Stimulated activated CD4-positive, alpha-beta T cell treated with anti-CD3 and anti-CD28 coated beads, TNF-alpha, amount 100 ng/mL, for 4 hours (primary cell): Measurements from ENCODE around the gene FRMPD4.
"Not testable (repeated sequence)": the region's sequence is repeated elsewhere in the genome, so short reads cannot be mapped to it uniquely, and the experiment has no call there.

ENCODE experiments used
- DNase-seq, 3 experiments: peaks; one replicate each; pipeline ENCODE4 v3.0.0-alpha.2; 2020; ENCODE audit warnings: low read depth in 3 of 3

The FRMPD4 gene

DNA sequence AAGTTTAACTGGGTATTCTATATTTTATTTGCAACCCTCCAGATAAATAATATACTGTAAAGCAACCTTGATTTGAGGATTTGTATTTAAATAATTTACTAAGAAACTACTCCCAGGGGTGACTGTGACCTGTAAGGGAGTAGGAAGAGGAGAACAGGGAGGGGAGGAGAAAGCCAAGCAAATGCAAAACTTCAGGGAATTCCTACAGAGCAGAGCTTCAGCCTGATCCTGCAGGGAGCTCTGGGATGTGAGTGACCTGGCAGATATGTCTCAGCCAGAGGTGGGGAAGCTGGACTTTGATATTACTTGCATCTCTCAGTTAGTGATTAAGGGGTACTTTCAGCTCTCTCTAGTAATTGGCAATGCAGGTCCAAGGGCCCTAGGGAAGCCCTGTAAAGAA lies 302.0 kb downstream of the FRMPD4 start:
- DNase-seq, result no peak

GRCh38 chrX:12441381-12442128 lies 303.3 kb downstream of the FRMPD4 start:
- DNase-seq, result no peak

DNA sequence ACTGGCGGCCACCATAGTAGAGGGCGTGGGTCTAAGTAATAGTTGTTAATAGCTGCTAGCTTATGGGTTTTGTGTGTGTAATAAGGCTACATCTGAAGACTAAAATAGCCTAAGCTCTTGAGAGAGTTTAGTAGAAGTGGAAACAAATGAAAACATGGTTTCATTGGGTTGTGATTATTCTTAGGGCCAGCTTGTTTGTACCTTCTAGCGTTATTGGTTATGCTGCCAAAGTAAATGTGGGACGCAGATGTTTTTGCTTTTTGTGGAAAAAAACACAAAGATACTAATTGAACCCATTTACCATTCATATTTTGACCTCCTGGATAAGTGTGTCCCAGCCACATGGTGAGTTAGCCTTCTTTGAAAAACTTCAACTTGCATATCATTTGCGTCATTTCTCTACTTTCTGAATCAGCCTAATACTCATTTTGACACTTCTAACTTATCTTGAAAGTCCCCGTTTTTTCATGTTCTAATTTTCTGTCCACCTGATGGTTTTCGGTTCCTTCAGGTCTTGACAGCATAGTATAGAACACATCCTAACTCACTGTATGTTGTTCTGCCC lies 305.3 kb downstream of the FRMPD4 start:
- no peak for DNase-seq

- DNase-seq, result no peak
These were observed 308.2 kb downstream of the FRMPD4 start for GRCh38 chrX:12446342-12447075.

DNA sequence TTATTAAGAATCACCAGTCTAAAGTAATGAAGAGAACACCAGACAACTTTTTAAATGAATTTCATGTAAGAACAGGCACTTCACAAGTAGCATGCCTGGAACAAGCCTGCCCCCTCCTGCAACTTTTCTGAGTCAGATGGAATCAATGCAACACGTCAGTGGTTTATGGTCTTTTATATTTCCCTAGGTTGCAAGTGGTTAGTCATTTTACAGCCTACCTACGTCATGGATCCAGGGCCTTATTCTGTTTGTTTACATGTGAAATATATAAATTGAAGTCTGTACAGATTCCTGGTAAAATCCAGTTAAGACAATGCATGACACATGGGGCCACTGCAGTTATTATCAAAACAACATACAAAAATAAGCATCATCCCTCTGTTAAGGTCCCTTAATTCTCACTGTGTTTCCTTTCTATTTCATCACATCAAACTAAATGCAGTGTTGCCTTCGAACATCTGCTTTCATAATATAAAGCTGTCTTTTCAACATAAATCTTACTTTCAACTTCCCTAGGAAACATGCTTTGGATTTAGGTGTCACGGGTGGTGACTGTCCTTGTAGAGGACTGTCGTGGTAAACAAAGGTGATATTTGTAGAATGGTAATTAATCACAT lies 309.3 kb downstream of the FRMPD4 start:
- DNase-seq, result no peak

DNA sequence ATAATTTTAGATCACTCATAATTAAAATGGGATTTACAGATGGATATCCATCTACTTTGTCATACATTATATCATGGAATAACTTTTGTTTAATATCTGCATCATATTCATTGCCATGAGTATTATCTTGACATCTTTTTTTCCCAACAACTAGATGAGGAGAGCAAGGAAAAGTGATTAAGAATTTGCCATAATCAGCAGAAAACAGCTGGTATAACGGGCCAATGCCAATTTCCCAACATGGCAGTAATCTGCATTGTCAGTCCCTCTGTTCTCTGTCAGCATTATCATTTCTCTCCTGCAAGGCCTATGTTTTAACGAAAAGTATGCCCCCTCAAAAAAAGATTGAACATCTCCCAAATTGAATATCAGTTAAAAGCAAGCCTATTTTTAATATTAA lies 314.0 kb downstream of the FRMPD4 start:
- no peak for DNase-seq

DNA sequence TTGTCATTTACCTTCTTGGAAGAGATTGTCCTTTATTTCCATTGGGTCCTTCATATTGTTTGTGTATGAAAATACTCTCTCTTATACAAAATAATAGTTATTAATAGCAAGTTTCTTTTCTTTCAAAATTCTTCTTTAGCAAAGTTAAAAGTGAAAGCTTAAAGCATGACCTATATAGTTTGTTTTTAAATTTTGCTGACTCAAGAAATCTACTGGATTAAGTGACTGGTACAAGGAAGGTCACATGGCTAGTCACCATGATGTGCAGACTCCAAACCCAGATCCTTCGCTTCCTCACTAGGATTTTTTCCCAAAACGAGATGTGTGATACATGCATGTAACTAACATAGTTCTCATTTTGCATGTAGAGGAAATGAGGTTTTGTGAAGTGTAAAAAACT lies 322.7 kb downstream of the FRMPD4 start:
- DNase-seq, result no peak

GRCh38 chrX:12463052-12463451 lies 324.8 kb downstream of the FRMPD4 start:
- DNase-seq, result no peak

- no peak for DNase-seq
These were observed 325.6 kb downstream of the FRMPD4 start for GRCh38 chrX:12463873-12464272.

DNA sequence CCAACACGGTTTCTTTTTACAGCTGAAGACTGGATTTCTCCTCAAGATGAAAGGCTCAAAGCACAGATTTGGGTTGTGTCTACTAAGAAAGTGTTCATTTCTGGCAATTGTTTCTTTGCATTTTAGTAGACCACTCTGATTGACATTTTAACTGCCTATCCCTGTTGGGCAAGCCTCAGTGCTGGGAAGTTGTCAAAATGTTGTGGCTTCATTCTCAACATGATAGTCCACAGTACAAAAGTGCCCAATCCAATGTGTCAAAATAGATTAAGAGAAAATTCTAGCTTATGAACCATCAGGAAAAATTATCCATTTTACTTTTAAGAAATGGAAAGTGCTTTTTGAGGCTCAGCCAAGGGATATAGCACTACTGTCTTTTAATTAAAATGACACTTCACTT lies 329.0 kb downstream of the FRMPD4 start:
- DNase-seq, result no peak

GRCh38 chrX:12469296-12469695 lies 331.0 kb downstream of the FRMPD4 start:
- DNase-seq, result no peak

- DNase-seq, result no peak
These were observed 332.8 kb downstream of the FRMPD4 start for GRCh38 chrX:12471061-12471460.

DNA sequence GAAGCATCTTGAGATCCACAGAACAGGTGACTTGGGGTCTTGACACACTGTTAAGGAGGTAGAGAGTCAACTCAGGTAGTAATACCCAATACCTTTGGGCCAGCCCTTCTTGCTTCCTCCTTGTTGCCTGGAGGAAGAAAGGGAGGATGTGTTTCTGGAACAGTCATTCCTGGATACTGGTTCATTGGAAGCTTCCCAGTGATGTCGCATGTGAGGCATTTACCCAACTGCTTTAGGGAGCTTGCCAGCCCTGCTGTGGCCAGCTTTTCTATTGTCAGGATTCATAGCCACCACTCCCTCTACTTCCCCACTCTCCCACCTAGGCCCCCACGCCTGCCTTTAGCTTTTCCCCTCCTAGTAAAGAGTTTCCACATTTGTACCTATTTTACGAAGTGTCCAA lies 342.7 kb downstream of the FRMPD4 start:
- no peak for DNase-seq

- DNase-seq, result no peak
These were observed 349.9 kb downstream of the FRMPD4 start for GRCh38 chrX:12488220-12488619.

DNA sequence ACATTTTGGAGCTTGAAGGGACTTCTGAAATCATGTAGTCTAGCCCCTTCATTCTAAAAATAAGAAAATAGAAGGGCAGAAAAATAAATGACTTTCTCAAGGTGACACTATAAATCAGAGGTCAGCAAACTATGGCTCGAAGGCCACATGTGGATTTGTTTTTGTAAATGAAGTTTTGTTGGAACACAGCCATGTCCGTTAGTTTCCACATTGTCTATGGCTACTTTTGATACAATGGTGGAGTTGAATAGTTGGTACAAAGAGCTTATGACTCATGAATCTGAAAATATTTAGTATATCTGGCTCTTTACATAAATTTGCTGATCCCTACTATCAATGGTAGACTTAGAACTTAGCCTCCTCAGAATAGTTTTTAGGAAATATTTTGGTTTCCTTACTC lies 350.5 kb downstream of the FRMPD4 start:
- no peak for DNase-seq

- no peak for DNase-seq
These were observed 351.1 kb downstream of the FRMPD4 start for GRCh38 chrX:12489341-12489740.

DNA sequence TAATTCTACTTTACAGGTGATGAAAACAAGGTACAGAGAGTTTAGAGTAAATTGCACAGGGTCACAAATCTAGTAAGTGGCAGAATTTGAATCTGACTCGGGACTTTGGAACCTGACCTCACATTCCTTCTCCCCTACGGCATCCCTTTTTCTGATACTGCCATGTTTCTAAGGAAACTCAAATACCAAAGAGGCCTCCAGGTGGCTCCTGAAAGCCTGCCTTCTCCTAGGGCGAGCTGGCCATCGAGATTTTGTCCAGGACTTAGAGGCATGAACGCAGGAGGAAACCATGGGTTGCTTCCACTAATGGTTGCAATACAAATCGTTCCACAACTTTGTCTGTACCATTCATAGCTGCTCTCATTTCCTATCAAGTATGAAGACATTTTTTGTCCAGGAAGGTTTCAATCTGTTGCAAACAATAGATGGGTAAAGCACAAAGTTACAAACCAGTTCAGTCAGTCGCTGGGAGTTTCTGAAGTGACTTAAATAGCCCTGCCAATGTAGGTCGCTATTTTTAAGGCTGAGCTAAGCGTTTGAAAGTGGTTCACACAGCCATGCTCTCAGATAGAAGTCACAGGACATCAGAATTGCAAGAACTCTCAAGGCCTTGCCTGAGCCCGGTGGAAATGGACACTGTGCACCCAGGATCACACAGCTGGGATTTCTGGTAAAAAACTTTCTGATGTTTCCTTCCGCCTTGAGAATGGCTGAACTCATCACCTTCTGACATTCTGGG lies 356.3 kb downstream of the FRMPD4 start:
- DNase-seq, result no peak

GRCh38 chrX:12496343-12496742 lies 358.1 kb downstream of the FRMPD4 start:
- DNase-seq, result no peak

DNA sequence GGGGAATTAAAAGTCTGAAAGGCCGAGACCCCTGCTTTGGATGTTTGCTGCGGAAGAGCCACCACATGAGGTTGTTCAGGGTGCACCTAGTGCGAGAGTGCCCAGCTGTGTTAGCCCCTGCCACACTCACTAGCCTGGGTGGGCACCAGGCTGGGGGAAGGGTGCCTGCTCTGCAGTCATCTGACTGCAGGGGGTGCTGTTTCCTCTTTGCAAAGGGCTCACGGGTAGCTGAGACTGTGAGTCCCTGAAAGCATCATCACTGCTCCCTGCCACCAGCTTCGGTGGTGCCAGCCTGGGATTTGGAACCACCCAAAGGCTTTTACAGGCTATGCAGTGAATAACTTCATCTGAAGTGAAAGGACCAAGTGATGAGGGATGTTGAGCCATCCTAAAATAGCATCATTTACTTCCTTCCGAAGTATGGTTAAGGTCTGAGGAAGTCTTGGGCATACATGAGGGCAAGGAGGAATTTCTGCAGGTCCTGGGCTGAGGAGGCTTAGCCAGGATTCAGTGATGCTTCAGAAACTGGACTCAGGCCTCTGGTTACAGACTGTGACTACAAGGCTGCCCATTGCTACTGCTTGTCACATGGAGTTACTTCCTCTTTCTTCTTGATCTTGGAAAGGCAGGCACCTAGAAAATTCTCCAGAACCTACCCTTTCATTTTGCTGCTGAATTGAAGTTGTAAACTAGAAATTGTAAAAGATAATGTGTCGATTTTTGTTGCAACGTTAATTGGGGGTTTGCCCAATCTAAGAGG lies 359.7 kb downstream of the FRMPD4 start:
- no peak for DNase-seq

DNA sequence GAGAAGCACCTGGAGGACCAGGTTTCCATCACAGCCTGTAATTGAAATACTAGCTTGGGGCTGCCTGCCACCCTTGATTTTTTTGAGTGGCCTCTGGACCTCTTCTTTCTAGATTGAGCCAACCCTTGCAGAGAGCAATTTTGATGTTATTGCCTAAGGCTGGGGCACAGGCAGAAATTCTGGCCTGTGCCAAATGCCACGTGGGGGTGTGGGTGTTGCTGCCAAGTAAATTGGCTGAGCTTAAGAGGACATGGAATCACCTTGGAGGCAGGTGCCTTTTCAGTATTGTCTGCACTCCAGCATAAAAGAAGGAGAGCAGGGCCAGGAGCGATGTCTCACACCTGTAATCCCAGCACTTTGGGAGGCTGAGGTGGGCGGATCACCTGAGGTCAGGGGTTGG lies 366.9 kb downstream of the FRMPD4 start:
- no peak for DNase-seq

DNA sequence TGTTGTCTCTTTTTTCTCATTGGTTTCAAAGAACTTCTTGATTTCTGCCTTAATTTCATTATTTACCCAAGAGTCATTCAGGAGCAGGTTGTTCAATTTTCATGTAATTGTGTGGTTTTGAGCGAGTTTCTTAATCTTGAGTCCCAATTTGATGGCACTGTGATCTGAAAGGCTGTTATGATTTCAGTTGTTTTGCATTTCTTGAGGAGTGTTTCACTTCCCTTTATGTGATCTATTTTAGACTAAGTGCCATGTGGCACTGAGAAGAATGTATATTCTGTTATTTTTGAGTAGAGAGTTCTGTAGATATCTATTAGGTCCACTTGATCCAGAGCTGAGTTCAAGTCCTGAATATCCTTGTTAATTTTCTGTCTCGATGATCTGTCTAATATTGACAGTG lies 377.1 kb downstream of the FRMPD4 start:
- DNase-seq, result not testable (repeated sequence)
